HPDE6-E6E7 (cell line): ENCODE results near the gene LAPTM5.
"Not testable (repeated sequence)": the region's sequence is repeated elsewhere in the genome, so short reads cannot be mapped to it uniquely, and the experiment has no call there.

Experiments
- DNase-seq: peaks from one replicate; pipeline ENCODE4 v3.0.0; 2011; ENCODE audit warnings: missing footprints; ENCODE audit errors: extremely low spot score

The LAPTM5 gene

DNA sequence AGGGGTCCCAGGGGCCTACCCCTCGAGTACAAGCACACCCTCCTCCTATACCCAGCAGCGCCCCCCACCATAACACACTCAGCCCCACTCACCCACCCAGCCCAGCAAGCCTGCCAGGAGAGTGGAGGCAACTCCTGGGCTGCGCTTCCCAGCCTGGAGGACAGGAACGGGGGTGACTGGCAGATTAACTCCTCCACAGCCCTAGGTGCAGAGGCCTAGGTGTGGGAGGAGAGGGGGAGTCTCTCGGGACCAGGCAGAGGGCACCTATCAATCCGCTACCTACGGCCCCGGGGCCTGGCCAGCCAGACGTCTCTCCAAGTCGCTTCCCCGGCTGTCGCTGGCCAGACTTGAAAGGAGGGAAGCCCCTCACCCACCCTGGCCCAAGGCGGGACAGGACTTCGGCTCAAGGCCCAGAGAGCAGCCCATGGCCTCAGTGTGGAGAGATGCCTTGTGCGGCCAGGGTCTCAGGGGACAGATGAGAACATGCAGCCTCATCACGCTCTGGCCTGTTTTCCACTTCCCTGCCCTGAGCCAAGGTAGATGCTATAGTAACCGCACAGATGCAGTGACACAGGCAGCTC, 59.1 kb downstream of the LAPTM5 start:
- no peak for DNase-seq

DNA sequence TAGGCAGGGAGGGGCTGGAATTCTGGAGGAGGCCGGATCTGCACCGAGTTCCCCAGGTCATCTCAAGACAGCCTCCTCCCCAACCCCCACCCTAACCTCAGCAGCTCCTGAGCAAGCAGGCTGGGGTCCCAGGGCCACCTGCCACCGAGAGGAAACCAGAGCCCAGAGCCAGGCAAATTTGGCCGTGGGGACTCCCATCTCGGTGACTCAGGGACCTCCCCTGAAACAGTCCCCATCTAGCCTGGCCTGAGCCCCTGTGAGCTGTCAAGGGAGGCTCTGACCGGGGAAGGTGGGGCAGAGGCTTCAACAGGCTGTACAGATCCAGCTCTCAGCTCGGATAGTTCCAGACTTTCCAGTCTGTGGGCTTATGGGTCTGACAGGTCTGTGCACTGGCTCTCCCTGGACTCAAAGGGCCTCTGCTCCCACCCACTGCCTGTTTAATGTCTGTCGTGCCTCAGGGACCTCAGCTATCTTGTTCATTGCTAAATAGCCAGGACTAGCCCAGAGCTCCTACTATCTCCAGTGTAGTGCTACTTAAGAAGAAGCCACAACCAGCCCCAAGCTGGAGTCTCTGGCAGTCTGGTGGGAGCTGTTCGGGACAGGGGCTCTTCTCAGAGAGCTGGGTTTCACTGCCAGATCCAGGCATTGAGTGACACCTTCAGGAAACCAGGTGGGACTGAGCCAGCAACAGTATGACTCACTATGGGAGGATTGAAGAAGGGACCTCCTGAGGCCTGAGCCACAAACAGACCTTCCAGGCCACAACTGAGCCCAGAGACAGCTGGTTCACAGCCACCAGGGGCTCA, 59.8 kb downstream of the LAPTM5 start:
- peak; percentile 73 for DNase-seq

DNA sequence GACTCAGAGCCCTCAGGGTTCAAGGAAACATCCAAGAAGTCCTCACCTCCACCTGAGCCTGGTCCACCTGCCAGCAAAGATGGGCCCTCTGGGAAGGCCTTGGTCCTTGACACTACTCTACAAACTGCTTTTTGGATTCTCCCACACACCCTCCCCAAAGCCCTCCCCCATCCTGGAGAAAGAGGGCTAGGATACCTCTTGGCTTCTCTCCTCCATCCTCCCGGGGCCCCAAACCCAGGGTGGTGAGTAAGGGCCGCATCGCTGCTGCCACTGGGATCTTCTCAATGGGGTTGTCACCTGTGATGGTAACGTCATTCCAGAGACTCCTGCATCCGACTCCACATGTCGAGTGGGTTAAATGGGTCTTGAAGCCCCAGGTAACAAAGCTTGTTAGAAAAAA, 60.7 kb downstream of the LAPTM5 start:
- DNase-seq: no peak

DNA sequence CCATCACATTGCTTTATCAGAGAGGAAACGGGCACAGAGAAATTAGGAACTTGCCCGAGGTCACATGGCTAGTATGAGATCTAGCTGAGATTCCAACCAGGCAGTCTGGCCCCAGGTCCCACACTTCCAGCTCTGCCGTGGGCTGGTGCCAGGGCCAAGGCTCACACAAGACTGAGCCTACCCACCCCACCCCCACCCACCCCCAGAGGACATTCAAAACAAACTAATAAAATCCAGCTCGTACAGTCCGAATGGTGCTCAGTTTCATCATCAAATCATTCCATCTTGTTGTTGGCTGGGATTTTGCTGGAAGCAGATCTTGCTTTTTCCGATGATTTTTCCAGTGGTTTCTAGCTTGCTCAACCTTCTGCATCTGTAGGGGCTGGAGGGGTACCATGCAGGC, 62.1 kb downstream of the LAPTM5 start:
- DNase-seq: no peak

DNA sequence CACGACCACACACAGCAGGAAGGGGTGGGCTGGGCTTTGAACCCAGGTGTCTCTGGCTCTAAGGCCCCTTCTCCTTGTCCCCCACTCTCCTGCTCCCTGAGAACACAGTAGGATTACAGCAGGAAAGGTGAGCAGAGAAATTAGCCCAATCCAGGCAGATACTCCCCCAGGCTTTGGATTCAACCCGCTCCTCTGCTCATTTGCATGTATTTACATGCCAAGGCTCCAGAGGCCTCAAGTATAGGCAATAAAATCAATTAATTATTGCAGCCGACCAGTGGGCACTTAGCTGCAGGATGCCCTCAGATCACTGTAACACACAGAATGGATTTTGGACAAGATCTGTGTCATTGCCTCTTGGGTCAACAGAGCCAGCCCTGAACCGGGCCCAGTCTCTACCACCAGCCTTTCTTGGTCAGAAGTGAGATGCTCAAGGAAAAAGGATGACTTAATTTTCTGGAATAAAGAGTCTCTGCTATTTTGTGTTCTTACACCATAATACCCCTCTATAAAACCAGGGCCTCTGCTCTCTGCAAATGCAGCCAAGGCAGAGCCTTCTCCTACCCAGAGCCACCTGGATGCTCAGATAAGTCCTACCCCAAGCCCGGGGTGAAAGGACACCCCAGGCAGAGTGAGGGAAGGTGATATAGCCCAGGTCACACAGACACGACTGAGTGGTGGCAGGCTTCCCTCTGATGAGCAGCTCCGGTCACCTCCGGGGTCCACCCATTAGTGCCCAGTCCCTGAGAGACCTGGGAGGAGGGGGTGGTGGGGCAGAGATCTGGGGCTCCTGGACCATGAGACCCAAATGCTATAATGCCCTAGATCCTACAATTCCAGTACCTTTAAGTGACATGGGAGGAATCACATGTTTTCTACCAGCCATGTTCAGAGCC, 63.0 kb downstream of the LAPTM5 start:
- no peak for DNase-seq

DNA sequence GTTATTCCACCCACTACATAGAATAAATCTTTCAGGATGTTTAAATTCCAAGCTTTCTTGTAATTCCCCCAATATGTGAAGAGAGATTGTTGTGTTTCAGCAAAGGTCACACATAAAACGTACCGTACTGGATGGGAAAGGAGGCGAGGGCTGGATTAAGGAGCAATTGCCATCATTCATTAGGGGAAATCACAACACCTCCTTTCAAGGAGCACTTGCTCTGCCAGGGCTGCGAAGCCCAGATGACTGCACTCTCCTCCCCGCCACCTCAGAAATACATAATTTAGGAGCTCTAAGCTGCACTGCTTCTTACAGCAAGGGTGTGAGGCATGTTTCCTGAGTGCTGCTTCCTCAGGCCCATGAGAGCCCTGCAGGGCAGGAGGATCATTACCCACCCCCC, 63.8 kb downstream of the LAPTM5 start:
- no peak for DNase-seq

DNA sequence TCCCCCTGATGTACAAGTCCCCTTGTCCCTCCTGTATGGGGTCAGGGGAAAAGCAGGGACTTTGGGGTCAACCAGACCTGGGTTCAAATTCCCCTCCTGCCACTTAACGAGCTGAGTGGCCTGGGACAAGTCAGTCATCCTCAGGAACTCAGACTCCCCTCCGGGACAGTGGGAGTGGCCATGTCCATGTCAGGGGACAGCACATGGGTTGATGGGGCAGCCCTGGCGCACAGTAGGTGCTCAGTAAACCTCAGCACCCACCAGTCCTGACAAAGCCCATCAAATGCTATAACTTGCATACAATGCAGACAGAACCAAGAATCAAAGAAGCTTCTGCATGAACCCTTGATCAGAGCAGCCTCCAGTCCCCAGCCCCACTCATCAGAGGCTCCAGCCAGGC, 64.2 kb downstream of the LAPTM5 start:
- no peak for DNase-seq

DNA sequence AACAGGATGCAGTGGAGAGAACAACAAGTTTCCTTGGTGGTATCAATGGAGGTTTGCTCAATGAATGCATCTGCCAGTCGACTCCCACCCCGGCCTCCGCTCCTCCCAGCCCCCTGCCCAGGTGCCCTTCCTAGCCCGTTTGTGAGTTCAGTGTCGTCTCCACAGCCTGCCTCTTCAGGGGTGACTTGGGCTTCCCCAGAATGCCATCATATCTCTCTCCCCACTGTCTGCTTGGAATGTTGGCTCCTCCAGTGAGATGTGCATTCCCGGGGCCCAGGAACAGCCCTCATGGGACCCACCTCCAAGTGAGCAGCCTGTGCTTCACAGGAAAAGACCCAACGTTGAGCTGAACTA, 64.6 kb downstream of the LAPTM5 start:
- no peak for DNase-seq

DNA sequence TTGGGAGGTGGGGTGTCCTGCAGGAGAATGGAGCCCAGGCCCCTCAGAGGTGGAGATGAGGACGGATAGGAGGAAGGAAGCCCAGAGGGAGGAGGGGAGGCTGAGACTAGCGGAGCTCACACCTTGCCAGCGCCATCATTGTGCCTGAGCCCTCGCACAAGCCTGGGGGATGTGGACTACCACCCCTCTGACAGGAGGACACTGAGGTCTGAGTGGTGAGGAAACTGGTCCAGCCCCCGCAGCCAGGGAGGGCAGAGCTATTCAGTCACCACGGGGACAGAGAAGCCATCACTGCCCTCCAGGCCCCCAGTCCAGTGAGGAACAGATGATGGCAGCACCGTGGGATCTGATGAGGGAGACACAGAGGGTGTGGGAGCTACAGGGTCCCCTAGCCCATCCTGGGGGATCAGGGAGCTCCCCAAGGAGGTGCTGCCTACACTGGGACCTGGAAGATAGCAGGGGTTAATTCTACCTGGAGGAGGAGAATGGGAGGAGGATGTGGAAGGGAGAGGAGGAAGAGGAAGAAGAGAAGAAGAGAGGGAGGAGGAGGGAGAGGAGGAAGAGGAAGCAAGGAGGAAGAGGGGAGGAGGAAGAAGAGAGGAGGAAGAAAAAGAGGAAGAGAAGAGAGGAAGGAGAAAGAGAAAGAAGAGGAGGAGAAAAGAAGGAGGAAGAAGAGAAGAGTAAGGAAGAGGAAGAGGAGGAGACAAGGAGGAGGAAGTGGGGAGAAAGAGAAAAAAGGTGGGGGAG, 65.2 kb downstream of the LAPTM5 start:
- DNase-seq: no peak

DNA sequence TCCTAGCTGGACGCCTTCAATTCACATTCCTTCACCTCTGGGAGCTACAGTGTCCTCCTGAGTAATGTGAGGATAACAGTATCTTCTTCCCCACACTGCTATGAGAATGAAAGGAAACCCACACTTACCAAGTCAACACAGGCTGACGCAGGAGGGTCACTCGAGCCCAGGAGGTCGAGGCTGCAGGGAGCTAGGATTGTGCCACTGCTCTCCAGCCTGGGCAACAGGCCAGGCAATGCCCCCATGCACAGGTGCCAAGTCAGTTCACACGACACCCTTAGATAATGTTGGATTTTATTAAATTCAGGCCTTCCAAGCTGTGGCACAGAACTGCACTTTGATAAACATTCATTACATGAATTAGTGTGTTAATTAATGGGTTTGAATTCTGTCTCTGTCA, 66.1 kb downstream of the LAPTM5 start:
- DNase-seq: no peak

DNA sequence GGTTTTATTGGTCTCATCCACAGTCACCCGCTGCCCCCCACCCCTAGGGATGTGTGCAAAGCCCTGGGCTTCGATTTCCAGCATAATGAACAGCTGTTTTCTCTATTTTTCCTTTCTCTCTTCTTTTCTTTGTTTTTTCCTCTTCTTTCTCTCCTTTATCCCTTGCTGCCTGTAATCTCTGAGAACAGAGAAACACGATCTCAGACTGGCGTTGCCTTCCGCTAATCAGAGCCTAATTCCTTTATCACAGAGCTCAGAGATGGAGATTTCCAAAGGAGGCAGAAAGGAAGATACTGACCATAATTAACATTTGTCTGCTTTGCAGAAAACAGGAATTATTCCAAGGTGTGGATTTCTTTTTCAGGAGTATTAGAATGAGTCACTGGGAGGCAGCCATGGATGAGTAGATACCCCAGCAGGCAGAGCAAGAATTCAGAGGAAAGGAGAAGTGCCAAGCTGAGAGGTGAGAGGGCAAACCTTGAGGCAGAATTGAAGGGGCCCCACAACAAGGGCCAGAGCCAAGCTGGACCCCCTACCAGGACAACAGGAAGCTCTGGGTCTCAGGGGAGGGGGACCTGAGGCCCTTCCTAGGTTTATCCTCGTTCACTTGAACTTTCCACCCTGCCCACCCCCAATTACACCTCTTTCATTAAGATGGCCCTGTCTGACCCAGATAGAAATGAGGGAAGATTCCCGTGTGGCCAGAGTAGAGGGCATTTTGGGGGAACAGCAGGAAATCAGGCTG, 67.5 kb downstream of the LAPTM5 start:
- DNase-seq: no peak

DNA sequence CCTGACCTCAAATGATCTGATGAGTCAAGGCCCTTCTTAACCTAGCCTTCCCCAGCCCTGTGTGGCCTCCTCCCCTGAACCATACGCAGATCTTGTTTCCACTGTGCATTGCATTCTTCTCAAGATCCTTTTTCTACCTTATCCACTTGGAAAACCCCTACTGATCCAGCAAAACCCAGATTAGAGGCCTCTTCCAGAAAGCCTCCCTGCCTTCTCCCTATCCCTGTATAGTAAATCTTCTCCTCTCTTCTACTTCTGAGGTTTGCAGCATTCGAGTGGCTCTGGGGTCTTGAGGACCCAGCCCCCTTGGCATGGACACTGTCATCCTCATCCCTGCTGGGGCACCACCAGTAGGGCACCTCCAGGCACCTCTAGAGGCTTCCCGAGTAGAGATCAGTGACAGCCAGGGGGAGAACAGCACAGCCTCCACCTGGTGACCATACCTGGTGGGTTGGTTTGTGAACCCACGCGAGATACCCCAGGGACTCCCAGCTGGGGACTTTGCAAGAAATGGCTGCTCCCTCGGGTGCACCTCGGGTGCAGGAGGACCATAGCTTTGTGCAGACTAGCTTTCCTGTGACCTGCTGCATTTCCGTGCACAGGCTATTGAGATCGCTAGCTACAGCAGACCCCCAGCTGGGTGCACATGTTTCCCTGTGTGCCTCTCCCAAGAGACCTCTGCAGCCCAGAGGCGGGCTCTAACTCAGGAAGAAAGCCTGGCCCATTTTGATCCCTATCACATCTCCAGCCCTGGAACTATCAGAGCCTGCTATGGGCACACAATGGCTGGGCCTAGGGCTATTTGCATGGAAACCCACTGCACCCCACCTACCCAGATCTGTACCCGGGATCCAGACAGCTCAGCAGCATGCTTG, 68.4 kb downstream of the LAPTM5 start:
- no peak for DNase-seq

DNA sequence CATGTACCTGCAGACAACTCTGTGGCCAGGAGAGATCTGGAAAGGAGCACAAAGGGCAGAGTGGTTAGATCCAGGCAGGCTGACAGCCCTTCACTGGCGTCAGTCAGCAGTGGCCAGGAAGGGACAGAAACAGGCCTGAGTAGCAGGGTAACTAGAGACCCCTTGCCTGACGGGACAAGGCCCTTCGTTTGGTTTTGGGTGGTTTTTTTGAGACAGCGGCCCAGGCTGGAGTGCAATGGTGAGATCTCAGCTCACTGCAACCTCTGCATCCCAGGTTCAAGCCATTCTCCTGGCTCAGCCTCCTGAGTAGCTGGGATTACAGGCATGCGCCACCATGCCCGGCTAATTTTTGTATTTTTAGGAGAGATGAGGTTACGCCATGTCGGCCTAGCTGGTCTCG, 69.1 kb downstream of the LAPTM5 start:
- not testable (repeated sequence) for DNase-seq

DNA sequence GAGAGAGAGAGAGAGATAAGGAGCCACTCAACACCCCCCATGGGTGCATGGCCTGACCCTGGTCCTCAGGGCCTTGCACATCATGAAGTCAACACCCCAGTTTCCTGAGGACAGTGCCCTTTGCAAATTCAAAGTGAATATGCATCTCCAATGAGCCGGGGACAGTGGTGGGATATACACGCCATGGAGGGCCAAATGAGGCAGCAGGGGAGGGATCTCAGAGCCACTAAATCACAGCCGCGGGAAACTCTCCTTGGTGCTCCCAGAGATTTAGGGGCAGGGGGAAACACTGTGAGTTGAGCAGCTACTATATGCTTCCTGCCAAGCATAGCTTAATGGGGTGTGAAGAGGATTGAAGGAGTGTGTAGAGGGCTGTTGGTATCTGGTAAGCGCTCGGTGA, 69.7 kb downstream of the LAPTM5 start:
- DNase-seq: no peak

DNA sequence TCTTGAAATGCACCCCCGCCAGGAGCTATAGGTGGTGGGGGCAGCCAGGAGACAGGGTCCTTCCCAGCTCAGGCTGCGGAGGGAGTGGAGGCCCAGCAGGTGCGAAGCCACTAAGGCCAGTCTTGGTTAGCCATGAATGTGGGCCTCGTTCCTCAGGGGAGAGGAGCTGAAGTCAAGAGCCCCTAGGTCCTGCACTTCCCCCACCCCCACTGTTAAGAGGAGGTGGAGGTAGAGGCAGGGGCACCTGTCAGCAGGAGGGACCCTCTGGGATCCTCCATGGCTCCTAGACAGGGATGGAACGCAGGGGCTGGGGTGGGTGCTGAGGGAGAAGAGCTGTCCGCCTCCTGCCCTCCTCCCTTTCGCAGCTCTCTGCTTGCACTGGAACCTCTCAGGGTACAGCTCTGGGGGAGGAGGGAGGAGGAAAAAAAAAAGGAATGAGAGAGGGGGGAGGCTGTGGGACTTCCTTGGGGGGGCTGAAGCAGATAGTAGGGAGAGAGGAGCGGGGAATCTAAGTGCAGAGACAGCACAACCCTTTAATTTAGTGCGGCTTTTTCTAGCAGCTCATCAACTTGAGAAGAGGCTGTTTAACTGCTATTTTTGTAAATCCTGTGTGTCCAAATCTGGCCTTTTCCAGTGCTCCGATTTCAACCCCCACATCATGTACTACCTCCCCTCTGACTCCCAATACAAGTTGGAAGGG, 71.2 kb downstream of the LAPTM5 start:
- DNase-seq: no peak

DNA sequence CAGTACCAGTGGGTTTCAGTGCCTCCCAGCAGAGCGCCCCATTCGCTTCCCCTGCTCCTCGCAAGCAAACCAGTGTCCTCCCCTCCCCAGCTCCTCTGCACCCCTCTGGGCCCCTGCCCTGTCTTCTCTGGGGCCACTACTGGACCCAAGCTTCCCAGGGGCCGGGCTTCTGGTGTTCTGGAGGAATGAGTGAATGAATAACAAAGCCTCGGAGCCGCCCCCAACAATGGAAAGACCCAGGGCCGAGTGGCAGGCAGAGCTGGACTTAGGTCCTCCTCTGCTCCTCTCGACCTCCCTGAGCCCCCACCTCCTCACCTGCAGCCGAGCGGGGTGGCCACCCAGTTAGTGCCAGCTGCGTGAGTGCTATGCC, 71.8 kb downstream of the LAPTM5 start:
- no peak for DNase-seq

DNA sequence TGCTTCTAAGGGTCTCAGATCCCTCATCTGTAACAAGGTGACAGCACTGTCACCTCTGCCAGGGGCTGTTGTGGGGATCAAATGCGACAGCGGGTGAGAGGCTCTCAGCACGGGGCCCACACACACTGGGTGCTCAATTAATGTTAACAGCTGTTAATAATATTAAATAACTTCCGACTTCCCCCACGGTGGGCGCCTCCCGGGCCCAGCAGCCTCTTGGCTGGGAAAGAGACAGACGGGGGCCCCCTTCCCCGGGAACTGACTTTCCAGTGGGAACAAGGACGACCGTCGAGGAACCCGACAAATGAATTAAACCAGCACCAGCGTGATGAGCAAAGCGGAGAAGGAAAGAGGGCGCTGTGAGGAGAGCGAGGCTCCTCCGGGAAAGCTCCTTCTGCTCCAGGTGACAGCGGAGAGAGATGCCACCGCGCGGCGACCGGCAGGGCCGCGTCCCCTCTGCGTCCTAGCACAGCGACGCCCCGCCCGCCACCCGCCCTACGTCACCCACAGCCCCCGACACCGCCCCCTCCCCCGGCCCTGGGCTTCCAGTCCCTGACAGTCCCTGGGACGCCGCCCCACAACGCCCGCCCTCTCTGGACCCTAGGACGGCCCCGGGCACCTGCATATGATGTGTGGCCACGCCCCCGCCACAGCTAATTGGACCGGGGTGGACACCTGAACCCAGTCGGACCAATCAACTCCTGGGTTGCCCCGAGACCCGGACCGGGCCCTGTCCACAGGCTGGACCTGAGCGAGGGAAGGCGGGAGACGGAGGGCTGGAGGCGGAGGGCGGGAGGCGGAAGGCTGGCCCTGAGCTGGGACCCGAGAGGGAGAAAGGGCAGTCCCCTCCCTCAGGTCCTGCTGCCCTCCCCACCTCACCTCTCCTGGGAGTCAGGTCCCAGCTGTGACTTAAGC, 72.4 kb downstream of the LAPTM5 start:
- DNase-seq: no peak

DNA sequence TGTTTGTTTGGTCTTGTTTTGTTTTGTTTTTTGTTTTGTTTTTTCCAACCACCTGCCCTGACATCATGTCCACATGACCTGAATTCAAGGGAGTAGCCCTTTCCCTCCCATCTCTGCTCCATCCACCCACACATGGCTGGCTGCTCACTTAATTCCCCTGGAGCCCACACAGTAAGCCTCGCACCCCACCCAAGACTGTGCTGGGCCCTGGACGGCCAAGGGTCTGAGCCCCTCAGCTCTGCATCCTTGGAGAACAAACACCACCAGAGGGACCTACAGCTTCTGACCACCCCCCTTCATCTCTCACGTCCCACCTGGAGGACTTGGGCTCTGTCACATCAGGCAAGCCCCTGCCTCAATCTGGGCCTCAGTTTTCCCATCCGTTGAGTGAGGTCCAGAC, 73.3 kb downstream of the LAPTM5 start:
- no peak for DNase-seq

DNA sequence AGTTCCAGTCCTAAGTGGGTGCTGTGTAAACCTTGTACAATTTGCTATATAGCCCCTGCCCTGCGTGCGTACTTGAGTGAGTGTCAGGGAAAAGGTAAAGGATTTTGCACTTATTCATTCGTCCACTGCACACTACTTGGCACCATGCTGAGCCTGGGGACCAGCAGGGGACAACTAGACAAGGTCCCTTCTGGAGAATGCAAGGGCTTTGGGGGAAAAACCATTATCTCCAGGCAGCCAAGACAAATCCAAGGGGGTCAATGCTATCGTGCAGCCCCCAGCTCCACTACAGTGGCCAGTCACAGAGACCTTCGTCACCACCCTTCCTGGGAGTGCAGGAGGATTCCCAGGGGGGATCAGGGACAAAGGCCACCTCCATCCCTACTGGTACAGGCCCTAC, 73.9 kb downstream of the LAPTM5 start:
- no peak for DNase-seq
